NCI-H2227 (cell line): ENCODE measurements around the gene UNG.

Source experiments
- DNase-seq: peaks from one replicate; lab custom pipeline; 2025; ENCODE audit not compliant: unreplicated experiment; lab: John Stamatoyannopoulos, UW

UNG gene

GRCh38 chr12:109088818-109089217 lies 8.6 kb upstream of the UNG start:
- no peak for DNase-seq

DNA sequence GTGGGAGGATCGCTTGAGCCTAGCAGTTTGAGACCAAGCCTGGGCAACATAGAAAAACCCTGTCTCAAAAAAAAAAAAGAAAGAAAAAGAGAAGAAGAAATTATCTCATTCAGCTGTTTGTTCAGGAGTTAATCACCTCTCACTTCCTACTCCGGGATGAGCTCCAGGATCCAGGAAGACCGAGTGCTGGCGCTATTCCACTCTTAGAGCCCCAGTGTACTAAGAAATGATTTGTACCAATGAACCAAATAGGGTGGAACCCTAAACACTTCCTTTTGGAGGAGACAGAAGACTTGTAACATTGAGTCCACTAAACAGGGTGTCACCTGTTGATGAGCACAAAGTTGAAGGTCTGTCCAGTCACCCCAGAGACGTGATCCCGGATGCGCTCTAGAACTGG lies 7.7 kb upstream of the UNG start:
- no peak for DNase-seq

GRCh38 chr12:109092497-109093021 lies 4.8 kb upstream of the UNG start:
- no peak for DNase-seq

GRCh38 chr12:109093022-109093918 lies 4.1 kb upstream of the UNG start, which contains the start of gene ALKBH2:
Gene ALKBH2, minus strand, starts transcription at chr12:109093472. Its CDS starts 686 bp downstream, at chr12:109092786.
- DNase-seq: peak; percentile 98

DNA sequence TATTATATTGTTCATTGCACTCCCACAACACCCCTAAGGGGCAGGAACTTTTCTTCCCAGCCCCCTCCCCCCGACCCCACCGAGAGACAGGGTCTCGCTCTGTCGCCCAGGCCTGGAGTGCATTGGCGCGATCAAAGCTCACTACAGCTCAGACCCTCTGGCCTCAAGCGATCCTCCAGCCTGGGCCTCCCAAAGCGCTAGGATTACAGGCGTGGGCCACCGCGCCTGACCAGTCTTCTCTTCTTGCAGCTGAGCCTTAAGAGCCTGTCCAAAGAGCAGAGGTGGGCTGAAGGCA lies 310 bp upstream of the UNG start:
- no peak for DNase-seq

DNA sequence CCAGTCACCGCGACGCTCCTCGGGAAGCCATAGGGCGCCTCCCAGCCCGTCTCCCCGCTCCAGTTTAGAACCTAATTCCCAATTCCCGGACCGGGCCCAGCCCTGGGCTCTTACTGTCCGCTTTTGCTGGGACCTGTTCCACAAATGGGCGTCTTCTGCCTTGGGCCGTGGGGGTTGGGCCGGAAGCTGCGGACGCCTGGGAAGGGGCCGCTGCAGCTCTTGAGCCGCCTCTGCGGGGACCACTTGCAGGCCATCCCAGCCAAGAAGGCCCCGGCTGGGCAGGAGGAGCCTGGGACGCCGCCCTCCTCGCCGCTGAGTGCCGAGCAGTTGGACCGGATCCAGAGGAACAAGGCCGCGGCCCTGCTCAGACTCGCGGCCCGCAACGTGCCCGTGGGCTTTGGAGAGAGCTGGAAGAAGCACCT lies 797 bp downstream of the UNG start:
- peak; percentile 89 for DNase-seq

- DNase-seq: peak; percentile 36
These were observed 1.3 kb downstream of the UNG start for GRCh38 chr12:109098651-109099050.

- no peak for DNase-seq
These were observed 2.1 kb downstream of the UNG start for GRCh38 chr12:109099431-109100020.

DNA sequence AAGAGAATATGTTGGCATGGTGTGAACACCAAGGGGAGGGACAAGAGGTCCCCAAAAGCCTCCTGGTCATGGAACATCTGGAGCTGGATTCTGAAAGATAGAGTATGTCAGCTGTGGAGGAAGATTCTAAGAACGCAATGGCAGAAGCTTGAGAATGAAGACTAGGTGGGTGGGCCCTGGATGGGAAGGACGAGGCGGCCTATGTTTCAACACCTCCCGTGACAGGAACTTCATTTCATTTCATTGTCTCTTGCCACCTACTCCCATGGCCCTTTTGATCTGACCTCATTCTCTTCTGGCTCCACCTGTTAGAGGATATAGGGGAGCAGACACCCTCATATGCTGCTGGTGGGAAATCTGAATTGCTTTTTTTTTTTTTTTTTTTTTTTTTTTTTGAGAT lies 3.3 kb downstream of the UNG start:
- no peak for DNase-seq

- no peak for DNase-seq
These were observed 5.1 kb downstream of the UNG start for GRCh38 chr12:109102491-109102890.

DNA sequence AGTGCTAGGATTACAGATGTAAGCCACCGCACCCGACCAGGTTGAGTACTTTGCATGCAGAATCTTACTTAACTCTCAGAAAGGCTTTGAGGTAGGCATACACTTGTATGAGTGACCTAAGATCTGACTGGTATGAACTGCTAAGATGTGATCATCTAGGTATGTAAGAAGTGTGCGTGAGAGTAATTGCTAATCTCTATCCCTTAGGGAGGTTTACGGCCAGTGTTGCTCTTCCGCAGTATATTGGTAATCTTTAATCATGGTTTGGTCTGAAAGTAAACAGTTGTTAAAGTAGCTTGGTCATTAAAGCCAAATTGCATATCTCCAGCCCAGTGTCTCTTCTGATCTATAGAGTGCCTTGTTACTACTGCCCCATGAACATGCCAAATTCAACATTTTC lies 7.8 kb downstream of the UNG start:
- no peak for DNase-seq

DNA sequence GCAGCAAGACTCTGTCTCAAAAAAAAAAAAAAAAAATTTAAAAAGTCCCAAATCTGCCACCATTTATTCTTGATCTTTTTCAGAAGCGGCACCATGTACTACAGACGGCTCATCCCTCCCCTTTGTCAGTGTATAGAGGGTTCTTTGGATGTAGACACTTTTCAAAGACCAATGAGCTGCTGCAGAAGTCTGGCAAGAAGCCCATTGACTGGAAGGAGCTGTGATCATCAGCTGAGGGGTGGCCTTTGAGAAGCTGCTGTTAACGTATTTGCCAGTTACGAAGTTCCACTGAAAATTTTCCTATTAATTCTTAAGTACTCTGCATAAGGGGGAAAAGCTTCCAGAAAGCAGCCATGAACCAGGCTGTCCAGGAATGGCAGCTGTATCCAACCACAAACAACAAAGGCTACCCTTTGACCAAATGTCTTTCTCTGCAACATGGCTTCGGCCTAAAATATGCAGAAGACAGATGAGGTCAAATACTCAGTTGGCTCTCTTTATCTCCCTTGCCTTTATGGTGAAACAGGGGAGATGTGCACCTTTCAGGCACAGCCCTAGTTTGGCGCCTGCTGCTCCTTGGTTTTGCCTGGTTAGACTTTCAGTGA lies 12.5 kb downstream of the UNG start:
- no peak for DNase-seq

DNA sequence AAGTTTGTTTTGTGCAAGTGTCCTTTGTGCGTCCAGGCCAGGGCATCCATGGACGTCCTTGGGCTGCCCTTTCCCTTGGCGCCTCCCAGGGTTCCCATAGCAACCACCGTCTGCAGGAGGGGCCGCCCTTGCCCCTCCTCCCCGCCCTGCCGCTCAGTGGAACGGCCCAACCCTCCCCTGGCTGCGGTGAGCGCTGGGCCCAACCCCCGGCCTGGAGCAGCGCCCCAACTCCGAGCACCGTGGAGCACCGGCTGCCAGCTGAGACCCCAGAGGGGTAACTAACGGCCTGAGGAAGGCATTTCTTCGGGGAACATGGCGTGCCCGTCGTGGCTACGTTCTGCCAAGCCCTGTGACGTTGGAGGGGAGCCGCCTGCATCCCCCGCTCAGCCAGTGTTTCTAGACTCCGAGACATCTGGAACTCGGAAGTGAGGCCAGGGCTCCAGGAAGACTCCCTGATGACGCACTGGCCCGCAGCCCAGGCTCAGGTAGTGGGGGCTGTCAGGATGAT lies 13.6 kb downstream of the UNG start:
- peak; percentile 90 for DNase-seq

GRCh38 chr12:109112720-109113465 lies 15.5 kb downstream of the UNG start:
- no peak for DNase-seq

GRCh38 chr12:109113661-109114321 lies 16.4 kb downstream of the UNG start:
- no peak for DNase-seq

DNA sequence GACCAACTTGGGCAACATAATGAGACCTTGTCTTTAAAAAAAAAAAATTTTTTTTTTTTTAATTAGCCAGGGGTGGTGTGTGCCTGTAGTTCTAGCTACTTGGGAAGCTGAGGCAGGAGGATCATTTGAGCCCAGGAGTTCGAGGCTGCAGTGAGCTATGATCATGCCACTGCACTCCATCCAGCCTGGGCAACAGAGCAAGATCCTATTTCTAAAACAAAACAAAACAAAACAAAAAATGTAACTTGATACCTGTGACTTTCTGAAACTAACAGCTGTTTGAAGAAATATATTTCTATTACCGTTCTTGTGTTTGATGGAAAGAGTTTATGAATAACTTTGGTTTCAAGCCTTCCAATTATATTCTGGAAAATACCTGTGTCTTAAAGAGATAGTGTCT lies 17.2 kb downstream of the UNG start:
- no peak for DNase-seq

- no peak for DNase-seq
These were observed 18.0 kb downstream of the UNG start for GRCh38 chr12:109115404-109115757.

GRCh38 chr12:109115758-109116610 lies 18.6 kb downstream of the UNG start, which contains the start of gene ACACB:
Gene ACACB, plus strand, starts transcription at chr12:109116587. Its CDS starts 22,819 bp downstream, at chr12:109139406.
- peak; percentile 39 for DNase-seq

DNA sequence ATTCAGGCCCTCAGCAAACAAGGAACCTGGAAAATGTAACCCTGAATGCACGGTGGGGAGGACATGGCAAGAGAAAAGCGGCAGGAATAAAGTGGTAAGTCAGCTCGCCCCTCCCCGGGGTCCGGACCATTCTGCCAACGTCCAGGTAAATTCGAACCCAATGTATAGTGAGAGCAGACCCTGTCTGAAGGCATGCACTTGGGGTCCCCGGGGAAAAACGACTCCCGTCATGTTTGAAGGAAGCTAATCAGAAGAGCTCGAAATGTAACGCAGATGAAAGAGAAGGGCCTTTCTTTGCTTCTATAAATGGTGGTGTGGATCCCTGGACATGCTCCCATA lies 19.2 kb downstream of the UNG start:
- DNase-seq: no peak

- DNase-seq: no peak
These were observed 22.7 kb downstream of the UNG start for GRCh38 chr12:109120095-109120494.
